B cell (primary cell): ENCODE data around the gene C16orf54. TPM values are rescaled to one million over a fixed set of nuclear protein-coding genes. Genes with fewer than 3 reads are reported as not detected.

ENCODE experiments used
- ATAC-seq: fragments of 200-7000 bp; cut with Tn5 transposase; one replicate; pipeline ENCODE4 v1.10.0; 2021; ENCODE audit warnings: low read depth, mild to moderate bottlenecking, moderate number of reproducible peaks, moderate library complexity
- CTCF ChIA-PET: fragments of 350-600 bp; sonication (Branson Sonifier 250); formaldehyde crosslinking; loops from one replicate; lab custom pipeline; 2021; ENCODE audit warnings: antibody characterized with exemption, inconsistent platforms; lab: Charles Lee
- POLR2A ChIA-PET: fragments of 350-600 bp; sonication (Branson Sonifier 250); formaldehyde crosslinking; loops from one replicate; lab custom pipeline; 2021; ENCODE audit warnings: antibody characterized with exemption; lab: Charles Lee
- DNase-seq: peaks from one replicate; pipeline ENCODE4 v3.0.0; 2013
- H2AFZ ChIP-seq: 2 replicates; pipeline ENCODE4 v1.6.1; 2012; ENCODE audit warnings: mild to moderate bottlenecking, low read depth, low read length; ENCODE audit not compliant: insufficient read depth, poor library complexity, severe bottlenecking
- H3K27ac ChIP-seq, 2 donors: 1 replicate in 1 of 2; 2 replicates in 1 of 2; pipeline ENCODE4 v1.5.1; 2012 to 2013; ENCODE audit warnings: low read length in 2 of 2, mild to moderate bottlenecking in 2 of 2, moderate library complexity in 1 of 2
- H3K27me3 ChIP-seq, 4 experiments: fragments of 200-600 bp in 1 of 4; sonication (generic) in 1 of 4; replicated peaks in 1 of 4; 1 replicate in 2 of 4; 2 replicates in 2 of 4; pipeline versions ENCODE4 v1.6.1 to v1.7.0; 2013 to 2016; ENCODE audit warnings: low read length in 3 of 4, mild to moderate bottlenecking in 2 of 4, mixed read lengths in 1 of 4, moderate library complexity in 1 of 4; ENCODE audit not compliant: insufficient read depth in 4 of 4, control insufficient read depth in 3 of 4; ENCODE audit errors: control extremely low read depth in 1 of 4
- H3K36me3 ChIP-seq, 2 experiments: replicated peaks in 1 of 2; 1 replicate in 1 of 2; 2 replicates in 1 of 2; pipeline versions ENCODE4 v1.6.1 to v1.7.1; 2013; ENCODE audit warnings: low read length in 1 of 2; ENCODE audit not compliant: insufficient read depth in 2 of 2, control insufficient read depth in 1 of 2; ENCODE audit errors: control extremely low read depth in 1 of 2, extremely low read depth in 1 of 2
- H3K4me1 ChIP-seq, 2 donors: fragments of 200-600 bp in 1 of 2; sonication (generic) in 1 of 2; 1 replicate in 1 of 2; 2 replicates in 1 of 2; pipeline versions ENCODE4 v1.5.1 to v1.6.1; 2013 to 2017; ENCODE audit warnings: low read length in 2 of 2; ENCODE audit not compliant: control insufficient read depth in 2 of 2, insufficient read depth in 2 of 2
- H3K4me2 ChIP-seq: replicated peaks from 2 replicates; pipeline ENCODE3; 2012; ENCODE audit warnings: mild to moderate bottlenecking, low read depth, low read length; ENCODE audit not compliant: poor library complexity, severe bottlenecking
- H3K4me3 ChIP-seq, 5 experiments: fragments of 200-600 bp in 1 of 5; sonication (generic) in 1 of 5; 1 replicate in 3 of 5; 2 replicates in 2 of 5; pipeline versions ENCODE4 v1.5.1 to v1.7.0; 2011 to 2016; ENCODE audit warnings: low read length in 4 of 5, mild to moderate bottlenecking in 4 of 5, low read depth in 2 of 5, control low read depth in 1 of 5, moderate library complexity in 1 of 5; ENCODE audit not compliant: insufficient read depth in 1 of 5; ENCODE audit errors: control extremely low read depth in 1 of 5, extremely low read depth in 1 of 5
- H3K79me2 ChIP-seq: fragments of 200-600 bp; sonication (generic); one replicate; pipeline ENCODE4 v1.6.0; 2016; ENCODE audit warnings: low read length; ENCODE audit not compliant: control insufficient read depth, insufficient read depth
- H3K9ac ChIP-seq: fragments of 200-600 bp; sonication (generic); 2 replicates; pipeline ENCODE4 v1.6.1; 2017; ENCODE audit warnings: mild to moderate bottlenecking, low read length, moderate library complexity
- H3K9me3 ChIP-seq, 3 donors: one replicate each; pipeline versions ENCODE4 v1.6.1 to v1.7.1; 2013; ENCODE audit warnings: low read length in 2 of 3; ENCODE audit not compliant: control insufficient read depth in 2 of 3, insufficient read depth in 1 of 3; ENCODE audit errors: control extremely low read depth in 1 of 3
- H4K20me1 ChIP-seq: 2 replicates; pipeline ENCODE4 v1.6.0; 2012; ENCODE audit warnings: mild to moderate bottlenecking, low read length; ENCODE audit not compliant: insufficient read depth, control insufficient read depth, poor library complexity, severe bottlenecking
- H3K27ac Mint-ChIP-seq: one replicate; pipeline ENCODE4 v1.8.0; 2021; ENCODE audit warnings: mixed read lengths
- H3K27me3 Mint-ChIP-seq: one replicate; pipeline ENCODE4 v1.8.0; 2021; ENCODE audit warnings: mixed read lengths
- H3K4me1 Mint-ChIP-seq: one replicate; pipeline ENCODE4 v1.8.0; 2021; ENCODE audit warnings: mixed read lengths
- H3K4me3 Mint-ChIP-seq: one replicate; pipeline ENCODE4 v1.8.0; 2021; ENCODE audit warnings: mixed read lengths
- H3K9me3 Mint-ChIP-seq: one replicate; pipeline ENCODE4 v1.8.0; 2022; ENCODE audit warnings: mixed read lengths; ENCODE audit not compliant: insufficient read depth
- EZH2 ChIP-seq: IDR thresholded peaks from 2 replicates; pipeline ENCODE4 v1.6.1; 2012; ENCODE audit warnings: borderline replicate concordance, low read depth, mild to moderate bottlenecking, moderate library complexity, low read length; ENCODE audit not compliant: insufficient read depth, poor library complexity, severe bottlenecking
- WGBS: methylation state at CpG from one replicate; pipeline ENCODE4 v1.1.5; 2013; ENCODE audit warnings: missing lambda C conversion rate; ENCODE audit not compliant: insufficient coverage; 5-methylcytosine and 5-hydroxymethylcytosine counted together
- intact Hi-C: fragments of 100-400 bp; cut with micrococcal nuclease; formaldehyde crosslinking; loops from one replicate; pipeline ENCODE4 v1.10.0; 2022
- polyA plus RNA-seq: library from polyadenylated mRNA; depleted of rRNA; stranded (reverse); fragments of >200 nt; gene quantifications from 2 replicates; pipeline ENCODE4 v1.2.3, GENCODE V29; 2012
- total RNA-seq, 2 donors: library from RNA; stranded (reverse); fragments of 120-200 nt in 1 of 2; gene quantifications; 1 replicate in 1 of 2; 2 replicates in 1 of 2; pipeline versions ENCODE4 v1.2.3 to v1.2.4, GENCODE V29; 2013 to 2022
- TF ChIP-seq, protein P1 (sequence below): fragments of 200-600 bp; IDR thresholded peaks from one replicate; pipeline ENCODE4 v1.8.0; 2022; ENCODE audit warnings: antibody characterized with exemption, mild to moderate bottlenecking

Gene C16orf54
- total and polyA plus RNA-seq, 2 donors (not counting 1 experiment from before 2014, with no cell fraction given): 44.0 to 68.3 TPM

DNA sequence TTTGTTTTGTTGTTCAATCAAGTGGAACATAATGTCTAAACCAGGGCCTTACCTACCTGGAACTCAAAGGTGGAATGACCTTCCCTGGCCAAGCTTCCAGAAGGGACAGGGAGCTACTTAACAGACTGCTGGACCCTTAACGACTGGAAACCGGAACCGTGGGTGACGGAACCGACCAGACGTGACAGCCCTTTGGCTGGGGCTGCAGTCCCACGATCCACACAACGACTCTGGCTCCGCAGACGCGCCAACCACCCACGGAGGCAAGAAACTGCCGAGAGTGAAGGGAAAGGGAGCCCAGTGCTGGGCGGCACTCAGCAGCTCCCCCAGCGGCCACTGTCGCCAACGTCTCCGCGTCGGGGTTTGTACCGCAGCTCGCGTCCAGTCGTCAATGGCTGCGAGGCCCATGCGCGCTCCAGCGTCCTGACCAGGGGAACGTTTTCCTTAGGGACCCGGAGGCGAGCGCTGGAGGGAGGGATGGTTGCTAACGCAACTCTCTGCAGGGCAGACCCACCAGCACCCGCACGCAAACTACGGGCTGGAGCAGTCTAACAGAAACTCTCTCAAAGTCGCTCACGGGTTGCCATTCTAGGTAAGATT is 39.2 kb upstream of the C16orf54 start:
- no peaks in the 10 kb centered on the region for H4K20me1 ChIP-seq
- TF ChIP-seq EZH2: no peak
- TF ChIP-seq, protein P1, sequence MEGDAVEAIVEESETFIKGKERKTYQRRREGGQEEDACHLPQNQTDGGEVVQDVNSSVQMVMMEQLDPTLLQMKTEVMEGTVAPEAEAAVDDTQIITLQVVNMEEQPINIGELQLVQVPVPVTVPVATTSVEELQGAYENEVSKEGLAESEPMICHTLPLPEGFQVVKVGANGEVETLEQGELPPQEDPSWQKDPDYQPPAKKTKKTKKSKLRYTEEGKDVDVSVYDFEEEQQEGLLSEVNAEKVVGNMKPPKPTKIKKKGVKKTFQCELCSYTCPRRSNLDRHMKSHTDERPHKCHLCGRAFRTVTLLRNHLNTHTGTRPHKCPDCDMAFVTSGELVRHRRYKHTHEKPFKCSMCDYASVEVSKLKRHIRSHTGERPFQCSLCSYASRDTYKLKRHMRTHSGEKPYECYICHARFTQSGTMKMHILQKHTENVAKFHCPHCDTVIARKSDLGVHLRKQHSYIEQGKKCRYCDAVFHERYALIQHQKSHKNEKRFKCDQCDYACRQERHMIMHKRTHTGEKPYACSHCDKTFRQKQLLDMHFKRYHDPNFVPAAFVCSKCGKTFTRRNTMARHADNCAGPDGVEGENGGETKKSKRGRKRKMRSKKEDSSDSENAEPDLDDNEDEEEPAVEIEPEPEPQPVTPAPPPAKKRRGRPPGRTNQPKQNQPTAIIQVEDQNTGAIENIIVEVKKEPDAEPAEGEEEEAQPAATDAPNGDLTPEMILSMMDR: peak; percentile 81
- H3K4me2 ChIP-seq: peak overlapping the region; percentile 76
- no peaks in the 10 kb centered on the region for H3K27me3 ChIP-seq
- peak overlapping the region in 4 of 5 experiments; percentile 4 to 49 (median 25) for H3K4me3 ChIP-seq
- peak overlapping the region; percentile 67 for H2AFZ ChIP-seq
- CTCF ChIA-PET: interaction anchor here (0.7 to 3.1 kb wide), 29 partner anchors 9 to 247 kb away, joined by 3 to 24 read pairs (median 5); partner anchors contain the start of genes C16orf54 and PAGR1
- Mint-ChIP-seq H3K27me3 (no peaks in the 10 kb centered on the region), H3K4me1 (peaks cover 15% of the 10 kb centered on the region), H3K9me3 (no peaks in the 10 kb centered on the region), H3K4me3 (peak overlapping the region; percentile 81), H3K27ac (peak overlapping the region; percentile 50)
- intact Hi-C loops: no loop called here
- no peak overlapping the region for H3K27ac ChIP-seq
- peaks cover 13 to 23% of the 10 kb centered on the region in 2 donors for H3K4me1 ChIP-seq
- WGBS: 22% methylated on average over 33 of the region's 38 CpGs
- POLR2A ChIA-PET: interaction anchor here (0.6 kb wide), 1 partner anchor 39 kb away, joined by 3 read pairs; the partner anchor contains the start of gene C16orf54
- H3K36me3 ChIP-seq: no peaks in the 10 kb centered on the region
- H3K9me3 ChIP-seq: no peaks in the 10 kb centered on the region
- H3K9ac ChIP-seq: peak overlapping the region; percentile 42
- DNase-seq (peak; percentile 78), ATAC-seq (peak; percentile 95)
- no peaks in the 10 kb centered on the region for H3K79me2 ChIP-seq

DNA sequence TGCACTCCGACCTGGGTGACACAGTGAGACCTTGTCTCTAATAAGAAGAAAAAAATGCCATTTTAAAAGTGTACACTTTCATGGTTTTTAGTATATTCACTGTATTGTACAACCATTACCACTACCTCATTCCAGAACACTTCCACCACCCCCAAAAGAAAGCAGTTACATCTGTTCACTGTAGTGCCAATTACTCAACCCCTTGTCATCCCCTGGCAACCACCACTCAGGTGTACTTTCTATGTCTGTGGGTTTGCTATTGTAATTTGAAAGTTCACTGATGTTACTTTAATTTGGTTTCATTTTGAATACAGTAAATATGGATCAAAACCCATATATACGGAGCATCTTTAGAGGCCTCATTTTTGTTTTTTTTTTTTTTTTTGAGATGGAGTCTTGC is 38.4 kb upstream of the C16orf54 start:
- peaks cover 8 to 15% of the 10 kb centered on the region in 2 donors for H3K4me1 ChIP-seq
- no peaks in the 10 kb centered on the region for H3K9me3 Mint-ChIP-seq
- H2AFZ ChIP-seq: no peak overlapping the region
- H3K4me2 ChIP-seq: no peak overlapping the region
- H4K20me1 ChIP-seq: no peaks in the 10 kb centered on the region
- H3K4me1 Mint-ChIP-seq: peaks cover 11% of the 10 kb centered on the region
- H3K9me3 ChIP-seq: no peaks in the 10 kb centered on the region
- intact Hi-C loops: no loop called here
- WGBS: no CpG with 5 or more reads among the region's 2 CpGs
- no peak for DNase-seq
- H3K4me3 ChIP-seq: no peak overlapping the region
- H3K27ac Mint-ChIP-seq: no peak overlapping the region
- TF ChIP-seq EZH2: no peak
- TF ChIP-seq, protein P1: no peak
- no peaks in the 10 kb centered on the region for H3K36me3 ChIP-seq
- H3K27ac ChIP-seq: no peak overlapping the region
- POLR2A ChIA-PET: interaction anchor here (0.6 kb wide), 1 partner anchor 38 kb away, joined by 3 read pairs; the partner anchor contains the start of gene C16orf54
- H3K4me3 Mint-ChIP-seq: no peak overlapping the region
- H3K27me3 Mint-ChIP-seq: no peaks in the 10 kb centered on the region
- no peaks in the 10 kb centered on the region for H3K27me3 ChIP-seq
- no peak for ATAC-seq
- no peak overlapping the region for H3K9ac ChIP-seq
- CTCF ChIA-PET: interaction anchor here (0.6 to 2.7 kb wide), 19 partner anchors 12 to 248 kb away, joined by 3 to 24 read pairs (median 5); no protein-coding TSS in a partner anchor
- H3K79me2 ChIP-seq: no peaks in the 10 kb centered on the region
